HG03097 (cell line): ENCODE measurements around the gene MSMP.

Experiments used
- ATAC-seq: cut with Tn5 transposase; IDR thresholded peaks from one replicate; pipeline ENCODE4 v1.9.1; 2021; ENCODE audit not compliant: unreplicated experiment, low FRiP score

The MSMP gene

GRCh38 chr9:35726931-35727330 is 27.1 kb downstream of the MSMP start:
- ATAC-seq = no peak

DNA sequence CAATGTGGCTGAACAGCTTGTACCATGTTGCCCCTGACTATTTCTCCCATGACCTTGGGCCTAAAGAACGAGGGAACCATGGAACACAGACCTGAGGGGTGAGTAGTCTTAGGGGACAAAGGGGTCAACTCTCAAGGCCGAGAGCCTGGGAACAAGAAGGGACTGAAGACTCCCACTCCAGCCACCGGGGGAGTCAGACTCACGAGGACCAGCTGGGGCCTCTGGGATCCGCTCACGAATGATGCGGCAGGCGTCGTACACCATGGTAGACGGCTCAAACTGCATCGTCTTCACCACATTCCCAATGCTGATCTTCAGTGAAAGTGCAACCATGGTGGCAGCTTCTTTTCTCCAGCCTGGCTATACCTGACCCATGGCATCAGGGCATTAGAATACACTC is 28.7 kb downstream of the MSMP start:
- no peak for ATAC-seq

DNA sequence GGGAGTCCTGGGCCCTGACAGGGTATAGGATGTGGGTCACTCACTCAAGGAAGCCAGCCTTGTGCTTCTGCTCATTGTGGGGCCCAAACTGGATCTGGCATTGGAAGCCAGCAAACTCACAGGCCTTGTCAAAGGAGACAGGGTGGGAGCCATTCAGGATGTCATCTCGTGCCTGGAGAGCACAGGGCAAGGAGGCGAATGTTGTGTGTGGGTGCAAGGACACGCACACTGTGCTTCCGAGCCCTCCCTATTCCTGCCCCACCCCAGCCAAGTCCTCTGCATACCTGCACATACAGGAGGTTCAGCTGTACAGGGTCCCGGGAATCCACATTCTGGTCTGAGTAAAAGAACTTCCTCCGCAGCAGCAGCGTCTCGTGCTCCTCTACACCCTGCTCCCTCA is 30.2 kb downstream of the MSMP start:
- ATAC-seq = no peak

- ATAC-seq = no peak
These were observed 30.6 kb downstream of the MSMP start for GRCh38 chr9:35723426-35723825.

DNA sequence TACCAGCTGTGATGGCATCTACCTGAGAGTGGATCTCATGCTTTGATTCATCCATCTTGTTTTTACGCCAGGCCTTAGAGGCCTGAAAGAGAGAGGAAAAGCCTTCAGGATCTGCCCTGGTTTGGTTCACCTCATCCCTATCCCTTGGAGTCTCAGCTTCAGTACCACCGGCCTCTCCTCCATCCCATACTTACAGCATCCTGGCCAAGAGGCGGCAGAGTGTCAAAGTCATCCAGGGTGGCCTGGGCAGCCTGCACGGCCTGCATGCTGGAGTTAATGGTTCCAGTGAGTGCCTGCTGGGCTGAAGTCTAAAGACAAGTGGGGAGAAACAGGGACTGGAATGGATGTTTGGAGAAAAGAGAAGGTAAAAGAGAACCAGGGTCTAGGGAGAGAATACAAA is 34.5 kb downstream of the MSMP start:
- no peak for ATAC-seq

- ATAC-seq = no peak
These were observed 35.2 kb downstream of the MSMP start for GRCh38 chr9:35718721-35719511.

GRCh38 chr9:35717132-35717870 is 36.8 kb downstream of the MSMP start:
- no peak for ATAC-seq

DNA sequence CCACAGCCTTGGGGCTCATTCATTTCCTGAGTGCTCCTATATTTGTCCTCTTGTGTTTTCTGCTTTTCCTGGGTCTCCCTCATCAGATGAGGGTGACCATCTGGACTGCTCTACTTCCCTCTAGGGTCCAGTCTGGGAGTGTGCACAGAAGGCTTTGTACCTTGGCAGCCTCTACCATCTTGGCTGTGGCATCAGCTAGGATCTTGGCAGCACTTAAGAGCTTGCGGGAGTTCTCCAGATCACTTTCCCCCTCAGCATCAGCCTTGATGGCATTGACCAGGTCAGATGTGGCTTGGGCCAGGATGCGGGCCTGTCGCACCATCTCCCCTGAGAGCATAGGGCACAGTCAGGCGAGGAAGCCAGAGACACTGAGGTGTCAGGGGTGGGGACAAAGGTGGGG is 37.8 kb downstream of the MSMP start:
- no peak for ATAC-seq

- no peak for ATAC-seq
These were observed 39.4 kb downstream of the MSMP start for GRCh38 chr9:35714579-35715252.

GRCh38 chr9:35714123-35714522 is 40.0 kb downstream of the MSMP start:
- ATAC-seq = no peak

DNA sequence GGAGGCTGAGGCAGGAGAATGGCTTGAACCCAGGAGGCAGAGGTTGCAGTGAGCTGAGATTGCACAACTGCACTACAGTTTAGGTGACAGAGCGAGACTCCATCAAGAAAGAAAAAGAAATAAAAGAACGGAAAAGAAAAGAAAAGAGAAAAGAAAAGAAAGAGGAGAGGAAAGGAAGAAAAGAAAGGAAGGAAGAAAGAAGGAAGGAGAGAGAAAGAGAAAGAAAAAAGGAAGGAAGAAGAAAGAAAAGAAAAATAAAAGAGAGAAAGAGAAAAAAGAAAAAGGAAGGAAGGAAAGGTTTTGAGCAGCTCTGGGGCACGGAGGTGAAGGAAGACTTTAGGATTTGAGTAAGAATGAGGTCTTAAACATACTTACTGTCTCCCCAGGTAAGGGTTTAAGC is 40.5 kb downstream of the MSMP start:
- no peak for ATAC-seq

GRCh38 chr9:35712762-35713400 is 41.2 kb downstream of the MSMP start:
- ATAC-seq = no peak

DNA sequence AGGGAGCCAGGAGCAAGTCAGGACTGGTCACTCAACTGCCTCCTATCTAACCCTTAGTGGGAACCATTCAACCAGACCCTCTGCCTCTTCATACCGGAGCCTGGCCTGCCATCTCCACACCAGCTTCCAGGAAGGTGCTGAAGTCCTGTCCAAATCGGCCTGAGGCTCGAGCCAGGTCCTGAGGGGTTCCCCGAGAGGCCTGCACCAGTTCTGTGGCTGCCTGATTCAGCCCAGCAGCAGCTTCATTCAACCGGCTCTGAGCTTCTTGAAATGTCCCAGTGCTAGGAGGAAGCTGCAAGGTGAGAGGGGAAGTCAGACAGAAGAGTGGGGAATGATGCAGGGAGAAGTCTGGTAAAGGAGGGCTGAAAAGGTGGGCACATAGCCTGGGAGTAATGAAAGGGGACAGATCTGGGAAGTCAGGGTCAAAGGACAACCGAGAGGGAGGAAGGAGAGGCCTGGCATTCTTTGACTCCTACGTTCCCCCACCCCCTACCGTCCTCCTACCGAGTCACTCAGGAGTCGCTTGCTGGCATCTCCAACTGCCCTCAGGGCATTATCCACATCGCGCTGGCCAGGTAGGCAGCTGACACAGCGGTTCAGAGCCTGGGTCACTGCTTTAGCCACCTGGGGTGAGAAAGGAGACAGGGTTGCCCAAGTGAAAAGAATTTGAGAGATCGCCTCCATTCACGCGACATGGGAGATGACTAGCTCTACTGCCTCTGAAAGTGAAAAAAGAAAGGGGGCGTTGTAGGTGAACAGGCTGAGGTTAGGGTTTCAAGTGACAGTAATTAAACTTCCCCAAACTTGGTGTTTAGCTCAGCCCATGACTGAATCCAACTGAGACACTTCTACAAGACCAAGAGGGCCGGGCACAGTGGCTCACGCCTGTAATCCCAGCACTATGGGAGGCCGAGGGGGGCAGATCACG is 42.3 kb downstream of the MSMP start:
- ATAC-seq = no peak

- ATAC-seq = no peak
These were observed 43.1 kb downstream of the MSMP start for GRCh38 chr9:35710818-35711500.

GRCh38 chr9:35708146-35708545 is 45.9 kb downstream of the MSMP start:
- ATAC-seq = no peak

- ATAC-seq = no peak
These were observed 47.1 kb downstream of the MSMP start for GRCh38 chr9:35706951-35707350.

DNA sequence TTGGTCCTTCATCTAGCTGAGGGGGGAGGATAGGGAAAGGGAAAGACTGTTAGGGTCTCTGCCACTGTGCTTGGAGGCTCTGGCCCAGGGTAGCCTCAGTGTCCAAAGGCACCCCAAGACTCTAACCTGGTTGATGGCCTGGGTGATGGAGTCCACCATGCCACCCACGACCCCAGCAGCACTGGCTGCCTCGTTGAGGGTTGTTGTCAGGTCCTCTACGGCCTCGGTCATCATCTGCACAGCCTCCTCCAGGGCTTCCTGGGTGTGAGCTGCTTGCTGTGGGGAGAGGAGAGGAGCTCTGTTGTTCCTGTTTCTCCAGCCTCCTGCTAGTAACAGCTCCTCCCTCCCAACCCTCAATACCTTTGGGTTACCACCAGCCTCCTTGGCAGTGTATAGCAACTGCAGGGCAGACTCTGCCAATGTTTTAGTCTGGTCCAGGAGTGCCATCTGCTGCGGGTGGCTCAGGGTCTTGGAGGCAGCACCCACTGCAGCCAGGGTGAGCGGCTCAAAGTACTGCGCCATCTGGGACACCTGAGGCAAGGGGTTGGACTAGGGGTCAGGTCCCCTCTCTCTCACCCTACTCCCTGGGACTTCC is 48.1 kb downstream of the MSMP start:
- ATAC-seq = no peak

DNA sequence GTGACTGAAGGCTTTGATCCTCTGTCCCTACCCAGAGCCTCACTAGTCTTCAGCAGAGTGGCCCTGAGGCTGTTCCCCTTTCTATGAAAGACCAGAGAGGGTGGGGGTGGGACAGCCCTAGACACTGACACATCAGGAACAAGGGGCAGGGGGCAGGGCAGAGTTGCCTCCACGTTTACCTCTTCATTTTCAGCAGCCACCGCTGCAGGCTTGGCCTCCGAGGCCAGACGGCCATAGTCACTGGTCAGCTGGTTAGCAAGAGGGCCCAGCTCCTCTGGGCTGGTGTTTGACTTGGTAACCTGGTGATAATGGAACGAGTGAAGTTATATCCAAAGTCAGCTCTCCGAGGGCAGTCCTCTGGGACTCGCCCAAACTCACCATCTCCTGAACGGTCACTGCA is 48.7 kb downstream of the MSMP start:
- no peak for ATAC-seq
